PC-9 (cell line): ENCODE data around the gene SAMD13.

Source experiments
- CTCF ChIP-seq: fragments of 200-600 bp; sonication (generic); conservative IDR thresholded peaks from 2 replicates; pipeline ENCODE4 v1.6.1; 2017; ENCODE audit warnings: mixed run types, antibody characterized with exemption, mild to moderate bottlenecking, moderate library complexity
- EZH2 ChIP-seq: fragments of 200-600 bp; sonication (generic); IDR thresholded peaks from 2 replicates; pipeline ENCODE4 v1.8.0; 2017; ENCODE audit warnings: antibody characterized with exemption, low read depth

GRCh38 chr1:84271441-84272151 is 29.9 kb upstream of the SAMD13 start:
- TF ChIP-seq CTCF: no peak
- no peak for TF ChIP-seq EZH2
